ENCODE data around the gene AHCYL2.
A peak's percentile ranks its signal among the peaks of the same experiment; 100 is the strongest.
"Not testable (repeated sequence)": the region's sequence is repeated elsewhere in the genome, so short reads cannot be mapped to it uniquely, and the experiment has no call there.

Gene AHCYL2

GRCh38 chr7:129354428-129355157, 129.8 kb downstream of the AHCYL2 start:
- DNase-seq = no peak

GRCh38 chr7:129356176-129356575, 131.3 kb downstream of the AHCYL2 start:
- no peak for DNase-seq

DNA sequence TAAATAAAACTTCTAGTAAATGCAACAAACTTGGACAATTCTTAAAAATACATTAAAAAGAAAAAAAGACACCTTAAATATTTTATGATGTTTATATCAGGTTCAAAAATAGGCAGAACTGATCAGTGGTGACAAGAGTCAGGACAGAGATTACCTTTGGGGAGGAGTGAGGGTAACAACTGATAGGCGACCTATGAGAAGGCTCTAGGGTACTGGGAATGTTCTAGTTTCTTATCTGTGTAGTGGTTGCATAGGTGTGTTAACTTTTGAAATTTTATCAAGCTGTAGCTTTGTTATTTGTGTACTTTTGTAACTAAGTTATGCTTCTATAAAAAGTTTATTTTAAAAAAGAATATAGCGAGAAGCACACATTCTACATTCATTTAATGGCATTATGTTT, 134.3 kb downstream of the AHCYL2 start:
- DNase-seq = no peak

- no peak for DNase-seq
These were observed 134.8 kb downstream of the AHCYL2 start for GRCh38 chr7:129359638-129360037.

GRCh38 chr7:129361771-129362170, 136.9 kb downstream of the AHCYL2 start:
- no peak for DNase-seq

- DNase-seq = no peak
These were observed 137.7 kb downstream of the AHCYL2 start for GRCh38 chr7:129362496-129362895.

- DNase-seq = no peak
These were observed 142.5 kb downstream of the AHCYL2 start for GRCh38 chr7:129367349-129367699.

GRCh38 chr7:129367700-129368388, 143.0 kb downstream of the AHCYL2 start:
- DNase-seq = peak; percentile 36 to 51

DNA sequence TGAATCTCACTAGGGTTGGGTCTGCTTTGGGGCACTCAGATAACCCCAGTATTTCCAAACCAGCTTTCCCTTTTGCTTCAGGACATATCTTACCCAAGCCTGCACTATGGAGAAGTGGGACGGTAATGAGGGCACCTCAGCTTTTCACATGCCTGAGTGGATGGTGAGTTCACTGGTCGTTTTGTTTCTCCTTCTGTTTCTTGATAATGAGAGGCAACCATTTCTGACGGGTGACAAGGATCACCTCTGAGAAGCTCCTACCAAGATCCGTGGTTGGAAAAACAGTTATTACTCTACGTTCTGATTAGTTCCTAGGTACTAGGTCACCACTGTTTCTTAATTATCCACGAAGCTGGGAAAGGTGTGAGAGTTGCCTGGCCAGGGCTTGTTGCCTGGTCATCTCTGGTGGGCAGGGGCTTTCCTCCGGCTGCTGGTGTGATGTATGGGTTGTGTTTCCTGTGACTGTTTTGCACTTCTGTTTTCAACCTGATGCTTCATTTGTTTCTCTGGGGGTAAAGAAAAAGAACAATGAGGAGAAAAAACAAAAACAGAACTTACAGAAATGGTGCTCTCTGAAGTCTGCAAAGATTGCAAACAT, 143.7 kb downstream of the AHCYL2 start:
- DNase-seq = no peak

DNA sequence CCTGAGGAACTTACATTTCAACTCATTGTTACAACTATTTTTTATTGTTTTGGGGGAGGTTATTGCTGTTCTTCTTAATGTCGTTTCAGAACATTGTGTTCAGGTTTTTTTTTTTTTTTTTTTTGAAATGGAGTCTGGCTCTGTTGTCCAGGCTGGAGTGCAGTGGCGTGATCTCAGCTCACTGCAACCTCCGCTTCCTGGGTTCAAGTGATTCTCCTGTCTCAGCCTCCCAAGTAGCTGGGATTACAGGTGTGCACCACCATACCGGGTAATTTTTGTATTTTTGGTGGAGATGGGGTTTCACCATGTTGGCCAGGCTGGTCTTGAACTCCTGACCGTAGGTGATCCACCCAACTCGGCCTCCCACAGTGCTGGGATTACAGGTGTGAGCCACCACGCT, 144.6 kb downstream of the AHCYL2 start:
- not testable (repeated sequence) for DNase-seq

DNA sequence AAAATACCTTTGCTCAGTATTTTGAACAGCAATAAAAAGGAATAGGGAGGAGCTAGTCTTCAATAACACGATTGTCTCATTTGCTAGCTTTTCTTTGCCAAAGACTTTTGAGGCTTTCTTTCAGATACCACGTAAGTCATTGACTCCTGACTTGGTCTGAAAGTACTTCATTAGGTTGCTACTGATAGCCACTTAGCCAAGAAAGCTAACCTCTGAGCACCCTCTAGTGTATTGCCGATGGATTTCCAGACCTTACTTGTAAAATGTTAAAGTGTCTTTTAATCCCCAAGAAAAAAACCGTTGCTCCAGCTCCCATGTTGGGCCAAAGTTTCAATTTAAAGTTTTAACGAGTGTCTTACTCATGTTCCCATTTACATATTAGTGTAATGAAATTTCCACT, 146.0 kb downstream of the AHCYL2 start:
- no peak for DNase-seq

- DNase-seq = no peak
These were observed 146.7 kb downstream of the AHCYL2 start for GRCh38 chr7:129371487-129371886.

DNA sequence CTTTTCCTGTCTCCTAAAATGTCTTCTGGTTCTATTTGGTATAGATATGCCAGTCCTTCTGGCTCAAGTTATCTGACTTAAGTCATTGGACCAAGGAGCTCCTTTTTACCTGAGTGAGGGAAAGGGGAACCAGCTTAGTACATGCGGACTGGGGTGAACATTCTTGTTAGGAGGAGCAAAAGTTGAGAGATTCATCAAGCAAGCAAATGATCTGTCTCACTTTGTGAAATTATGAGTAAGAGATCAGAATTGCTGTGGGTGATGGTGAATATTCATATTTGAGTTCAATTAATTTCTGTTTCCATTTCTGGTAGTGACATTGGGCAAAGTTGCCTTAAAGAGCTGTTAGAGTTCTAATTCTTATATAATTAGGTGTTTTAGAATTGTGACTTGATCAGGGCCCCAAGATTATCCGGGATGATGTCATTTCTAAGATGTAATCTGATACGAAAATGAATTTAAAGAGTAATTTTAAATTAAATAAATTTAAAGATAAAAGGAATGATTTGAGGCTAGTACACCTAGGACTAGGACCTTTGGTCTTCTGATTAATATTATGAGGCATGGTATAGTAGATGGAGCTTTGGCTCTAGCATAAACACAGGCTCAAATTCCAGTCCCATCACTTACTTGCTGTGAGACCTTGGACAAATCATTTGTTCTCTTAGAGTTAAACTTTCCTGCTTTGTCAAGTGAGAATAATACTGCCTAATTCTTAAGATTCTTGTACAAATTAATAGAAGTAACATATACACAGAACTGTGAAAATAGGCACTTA, 149.0 kb downstream of the AHCYL2 start:
- no peak for DNase-seq

GRCh38 chr7:129375141-129375938, 150.5 kb downstream of the AHCYL2 start:
- no peak for DNase-seq

DNA sequence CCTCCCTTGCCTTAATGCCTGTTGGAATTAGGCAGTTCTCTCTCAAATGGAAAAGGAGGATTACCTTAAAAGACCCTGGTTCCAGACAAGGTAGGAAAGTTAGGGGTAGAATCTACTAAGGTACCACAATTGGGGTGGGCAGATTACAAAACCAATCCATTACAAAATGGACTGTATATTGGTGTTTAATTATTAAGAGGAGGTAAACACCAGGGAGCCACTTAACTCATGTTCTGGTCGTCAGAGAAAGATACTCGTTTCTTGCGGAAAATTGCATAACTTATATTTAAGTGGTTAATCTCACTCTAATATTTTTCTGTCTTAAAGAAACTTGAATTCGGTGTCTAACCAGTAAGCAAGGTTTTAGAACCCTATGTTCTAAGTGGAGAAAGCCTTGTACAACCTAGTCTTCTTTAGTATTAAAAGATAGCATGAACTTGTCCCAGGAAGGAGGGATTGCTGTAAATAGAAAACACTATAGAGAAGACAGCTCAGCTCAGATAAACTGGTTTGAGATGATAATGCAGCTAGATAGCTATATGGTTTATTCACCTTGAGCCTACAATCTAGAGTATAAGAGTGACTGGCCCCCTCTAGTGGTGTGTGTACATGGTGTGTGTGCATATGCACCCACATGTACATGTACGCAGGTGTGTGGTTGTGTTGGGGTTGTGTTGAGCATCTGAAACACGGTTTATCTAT, 151.4 kb downstream of the AHCYL2 start:
- peak; percentile 12 to 40 for DNase-seq

GRCh38 chr7:129376778-129377700, 152.2 kb downstream of the AHCYL2 start:
- no peak for DNase-seq

GRCh38 chr7:129381710-129382484, 157.1 kb downstream of the AHCYL2 start:
- DNase-seq = no peak

- no peak for DNase-seq
These were observed 158.8 kb downstream of the AHCYL2 start for GRCh38 chr7:129383542-129384132.

DNA sequence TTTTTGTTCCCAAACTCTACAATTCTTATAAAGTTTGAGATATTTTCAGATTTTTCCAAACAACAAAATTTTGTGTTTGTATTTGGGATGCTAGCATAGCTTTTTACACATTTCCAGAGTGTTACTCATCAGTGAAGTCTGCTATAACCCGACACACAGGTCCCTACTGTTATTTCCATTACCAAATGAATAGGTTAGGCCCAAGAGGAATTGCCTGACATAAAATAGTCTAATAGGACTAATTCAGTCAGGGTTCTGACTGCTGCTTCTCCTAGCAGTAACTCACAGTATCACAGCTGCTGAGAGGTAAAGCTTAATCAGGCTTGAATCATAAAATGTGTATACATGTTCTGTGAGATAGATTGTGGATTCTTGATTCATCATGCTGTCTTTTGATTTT, 160.3 kb downstream of the AHCYL2 start:
- no peak for DNase-seq

DNA sequence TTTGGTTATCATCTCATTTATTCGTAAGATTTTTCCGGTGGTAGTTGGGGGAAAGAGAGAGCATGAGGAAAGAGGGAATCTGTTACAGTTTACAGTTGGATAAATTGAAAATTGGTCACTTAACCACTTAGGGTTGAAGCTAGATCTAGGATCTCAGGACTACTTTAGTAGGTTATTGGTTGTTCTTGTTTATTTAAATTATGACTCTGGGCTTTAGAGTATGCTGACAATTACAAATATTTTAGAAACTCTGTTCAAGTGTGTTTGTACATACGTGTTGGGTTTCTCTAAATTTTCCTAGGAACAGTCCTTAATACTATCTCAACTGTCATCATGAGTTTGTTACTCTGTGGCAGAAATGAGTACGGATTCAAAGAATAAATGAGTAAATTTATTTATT, 160.8 kb downstream of the AHCYL2 start:
- no peak for DNase-seq

All from SHP77 (cell line).